GM19328 (cell line): ENCODE data around the gene POLD2.
"Not testable (repeated sequence)": the region's sequence is repeated elsewhere in the genome, so short reads cannot be mapped to it uniquely, and the experiment has no call there.

Experiments
- ATAC-seq: cut with Tn5 transposase; IDR thresholded peaks from one replicate; pipeline ENCODE4 v1.9.1; 2021; ENCODE audit warnings: mild to moderate bottlenecking, moderate library complexity; ENCODE audit not compliant: unreplicated experiment

POLD2 gene

DNA sequence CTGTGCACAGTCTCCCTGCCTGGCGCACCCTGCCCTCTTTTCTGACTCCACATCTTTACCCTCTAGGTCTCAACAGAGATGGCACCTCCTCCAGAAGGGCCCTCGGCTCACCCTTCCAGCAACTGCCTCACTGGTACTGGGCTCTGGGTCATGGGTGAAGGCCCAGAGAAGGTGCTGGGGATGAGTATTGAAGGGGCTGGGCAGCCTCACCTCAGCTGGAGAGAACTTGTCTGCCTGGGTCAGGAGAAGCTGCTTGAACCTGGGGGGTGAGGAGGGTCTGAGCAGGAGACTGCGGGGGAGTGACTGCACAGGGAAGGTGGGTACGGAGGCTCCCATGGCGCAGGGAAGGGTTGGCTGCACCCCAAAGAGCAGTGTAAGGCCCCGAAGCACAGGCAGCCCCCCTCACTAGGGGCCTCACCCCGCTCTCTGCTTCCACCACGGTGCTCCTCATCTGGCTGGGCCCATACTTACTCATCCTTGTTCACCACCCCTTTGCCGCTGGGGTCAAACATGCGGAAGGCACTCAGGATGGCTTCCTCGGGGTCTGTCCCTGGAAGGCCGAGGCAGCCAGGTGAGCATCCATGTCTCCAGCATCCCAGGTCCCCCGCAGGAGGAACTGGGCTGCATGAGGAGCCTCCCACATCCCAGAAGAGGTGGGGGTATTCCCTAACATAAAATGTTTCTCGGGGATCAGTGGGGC, 16.1 kb upstream of the POLD2 start:
- no peak for ATAC-seq

DNA sequence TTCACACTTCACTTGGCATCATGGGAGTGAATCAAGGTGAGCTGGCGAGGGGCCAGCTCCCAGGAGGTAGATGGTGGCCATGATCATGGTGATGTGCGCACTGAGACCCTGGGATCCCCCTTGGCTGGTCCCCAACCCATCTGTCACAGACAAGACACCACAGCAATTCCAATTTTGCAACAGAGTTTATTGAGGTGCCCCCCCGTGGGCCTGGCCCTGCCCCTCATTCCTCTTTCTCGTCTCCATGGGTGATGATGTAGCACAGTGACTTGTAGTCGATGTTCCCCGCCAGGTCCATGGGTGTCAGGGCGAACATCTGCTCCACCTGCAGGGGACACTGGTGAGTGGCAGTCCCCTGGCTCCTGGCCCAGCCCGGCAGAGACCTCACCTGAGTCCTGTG, 15.3 kb upstream of the POLD2 start:
- no peak for ATAC-seq

DNA sequence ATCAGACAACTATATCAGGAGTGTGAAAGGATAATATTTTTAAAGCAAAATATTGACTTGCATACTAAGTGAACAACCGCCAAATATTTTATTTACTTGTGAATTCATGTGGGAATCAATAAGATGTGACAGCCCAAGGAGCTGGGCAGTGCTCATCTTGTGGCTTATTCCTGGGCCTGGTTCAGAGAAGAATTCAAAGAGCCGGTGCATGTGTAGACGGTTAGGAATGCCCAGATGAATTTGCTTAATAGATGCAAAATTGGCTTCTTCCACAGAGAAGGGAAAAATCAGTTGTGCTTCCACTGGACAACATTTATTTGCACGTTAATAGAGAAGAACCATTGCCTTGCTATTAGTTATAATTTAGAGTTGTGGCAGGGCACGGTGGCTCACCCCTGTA, 13.4 kb upstream of the POLD2 start:
- ATAC-seq = no peak

DNA sequence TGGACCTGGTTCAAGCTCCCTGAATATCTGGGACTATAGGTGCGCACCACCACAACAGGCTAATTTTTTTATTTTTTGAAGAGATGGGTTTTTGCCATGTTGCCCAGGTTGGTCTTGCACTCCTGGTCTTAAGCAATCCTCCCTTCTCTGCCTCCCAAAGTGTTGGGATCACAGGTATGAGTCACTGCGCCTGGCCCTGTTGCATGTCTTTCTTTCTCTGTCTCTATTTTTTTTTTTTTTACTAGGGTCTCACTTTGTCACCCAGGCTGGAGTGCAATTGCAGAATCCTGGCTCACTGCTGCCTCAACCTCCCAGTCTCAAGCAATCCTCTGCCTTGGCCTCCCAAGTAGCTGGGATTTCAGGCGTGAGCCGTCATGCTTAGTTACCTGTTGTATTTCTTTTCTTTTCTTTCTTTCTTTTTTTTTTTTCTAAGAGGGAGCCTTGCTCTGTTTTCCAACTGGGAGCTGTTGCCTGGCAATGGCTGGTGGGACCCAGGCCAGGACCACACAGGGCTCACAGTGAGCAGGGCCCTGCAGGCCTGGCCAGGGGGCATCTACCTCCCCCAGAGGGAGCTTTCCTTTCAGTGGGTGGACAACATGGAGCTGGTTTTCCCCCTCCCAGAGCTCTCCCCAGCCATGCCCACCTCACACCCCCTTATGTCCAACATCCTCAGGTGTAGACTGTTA, 11.7 kb upstream of the POLD2 start:
- no peak for ATAC-seq

DNA sequence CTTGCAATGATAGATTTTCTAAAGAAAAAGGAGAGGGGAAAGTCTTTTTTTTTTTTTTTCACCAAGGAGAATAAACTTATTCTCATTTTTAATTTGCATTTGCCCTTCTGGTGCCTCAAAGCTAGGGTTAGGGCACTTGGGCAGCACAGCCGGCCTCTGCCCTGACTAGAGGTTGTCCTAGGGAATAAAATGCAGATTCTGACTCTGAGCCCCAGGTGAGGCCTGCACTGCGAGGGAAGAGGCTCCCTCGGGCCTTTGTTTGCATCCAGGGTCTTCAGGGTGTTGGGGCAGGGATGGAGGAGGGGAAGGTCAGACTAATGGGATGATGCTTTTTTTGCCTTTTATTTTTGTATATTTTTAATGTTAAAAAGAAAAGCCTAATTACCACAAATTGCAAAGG, 9.9 kb upstream of the POLD2 start:
- no peak for ATAC-seq

DNA sequence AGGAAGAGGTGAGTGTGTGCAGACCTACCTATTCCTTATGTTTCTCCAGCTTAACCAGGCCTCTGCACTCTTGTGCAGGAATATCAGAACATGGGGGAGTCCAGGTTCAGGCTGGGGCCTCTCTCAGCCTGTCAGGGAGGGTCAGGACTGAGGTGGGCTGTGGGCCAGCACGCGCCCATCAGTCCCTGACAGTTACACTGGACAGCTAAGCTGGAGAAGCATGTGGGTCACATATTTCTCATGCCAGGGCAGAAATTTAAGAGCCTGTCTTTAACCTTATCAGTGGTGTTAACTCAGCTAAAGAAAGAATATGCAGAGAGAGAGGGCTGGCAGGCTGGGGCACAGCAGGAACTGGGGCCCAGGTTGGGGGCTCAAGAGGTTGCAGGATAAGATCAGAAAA, 8.7 kb upstream of the POLD2 start:
- ATAC-seq = no peak

DNA sequence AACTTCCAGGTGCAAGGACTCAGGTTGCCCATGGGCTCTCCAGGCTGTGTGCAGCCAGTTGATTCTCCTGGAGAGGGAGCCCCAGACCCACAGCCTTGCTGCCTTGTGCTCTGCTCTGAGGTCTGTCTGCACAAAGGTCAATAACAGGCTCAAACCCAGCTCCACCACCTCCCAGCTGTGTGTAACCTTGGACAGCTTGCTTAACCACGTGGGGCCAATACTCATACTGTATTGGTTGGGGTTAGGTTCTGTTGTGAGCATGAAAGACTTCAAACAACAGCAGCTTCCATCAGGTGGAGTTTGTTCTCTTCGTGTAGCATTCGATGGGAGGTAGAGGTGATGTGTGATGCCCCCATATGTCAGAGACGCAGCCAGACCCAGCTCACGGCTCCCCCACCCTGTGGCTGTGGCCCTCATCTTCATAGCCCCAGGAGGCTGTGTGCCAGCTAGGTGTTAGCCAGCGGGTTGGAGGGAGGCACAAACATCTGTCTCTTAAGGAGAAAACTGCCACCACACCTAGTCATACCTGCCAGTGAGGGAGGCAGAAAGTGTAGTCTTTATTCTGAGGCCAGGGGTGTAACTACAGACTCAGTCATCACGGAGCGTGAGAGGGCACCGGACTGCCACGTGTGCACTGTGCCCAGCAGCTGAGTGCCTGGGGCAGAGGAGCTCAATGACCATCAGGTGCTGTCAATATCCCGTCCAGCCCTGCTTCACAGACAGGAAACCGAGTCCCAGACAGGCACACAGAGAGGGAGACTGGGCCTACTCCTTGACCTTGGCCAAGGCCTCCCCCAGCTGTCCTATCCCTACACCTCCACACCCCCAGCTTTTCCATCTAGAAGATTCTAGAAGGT, 8.1 kb upstream of the POLD2 start:
- no peak for ATAC-seq

GRCh38 chr7:44128721-44129582, 5.6 kb upstream of the POLD2 start:
- ATAC-seq = no peak

- ATAC-seq = no peak
Observed at GRCh38 chr7:44127161-44127560, 3.8 kb upstream of the POLD2 start.

GRCh38 chr7:44126574-44126973, 3.2 kb upstream of the POLD2 start:
- ATAC-seq = not testable (repeated sequence)

DNA sequence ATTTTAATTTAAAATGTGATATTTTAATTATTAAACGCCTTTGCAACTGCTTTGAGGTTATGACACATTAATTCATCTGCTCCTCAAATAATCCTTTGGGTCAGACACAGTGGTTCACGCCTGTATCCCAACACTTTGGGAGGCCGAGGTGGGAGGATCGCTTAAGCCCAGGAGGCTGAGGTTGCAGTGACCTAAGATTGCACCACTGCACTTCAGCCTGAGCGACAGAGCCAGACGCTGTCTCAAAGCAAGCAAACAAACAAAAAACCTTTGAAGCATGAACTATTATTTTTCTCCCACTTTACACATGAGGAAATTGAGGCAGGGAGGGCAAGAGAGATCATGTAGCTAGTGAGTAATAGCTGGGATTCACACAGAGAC, 1.5 kb upstream of the POLD2 start:
- ATAC-seq = no peak

GRCh38 chr7:44122529-44122928, 819 bp downstream of the POLD2 start:
- no peak for ATAC-seq

DNA sequence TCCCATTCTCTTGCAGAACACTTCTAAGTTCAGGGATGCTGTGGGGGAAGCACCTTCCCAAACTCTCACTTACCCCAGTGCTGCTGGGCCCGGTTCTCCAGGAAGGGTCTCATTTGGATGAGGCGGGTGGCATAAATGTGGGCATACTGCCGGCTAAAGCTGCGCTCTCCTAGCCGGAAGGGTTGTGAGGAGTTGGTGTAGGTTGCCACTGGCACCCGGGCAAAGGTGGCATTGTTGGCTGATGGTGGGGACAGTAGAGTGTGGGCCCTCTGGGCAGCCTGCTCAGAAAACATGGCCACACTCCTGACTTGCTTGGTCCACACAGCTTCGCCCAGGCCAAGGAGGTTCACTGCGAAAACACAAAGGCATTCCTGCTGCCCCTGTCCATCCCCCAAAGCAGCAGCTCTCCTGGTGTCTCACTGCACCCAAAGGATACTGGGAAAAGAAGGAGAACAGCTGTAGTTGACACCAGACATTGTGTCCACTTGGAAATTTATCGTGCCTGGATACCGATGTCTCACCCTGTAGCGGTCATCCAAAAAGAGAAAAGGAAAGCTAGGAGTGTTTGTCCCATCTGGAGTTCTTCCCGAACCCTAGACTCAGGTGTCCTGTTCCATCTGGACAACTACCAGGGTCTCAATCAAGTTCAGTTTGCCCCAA, 1.5 kb downstream of the POLD2 start:
- ATAC-seq = no peak

GRCh38 chr7:44120395-44120794, 3.0 kb downstream of the POLD2 start:
- no peak for ATAC-seq

DNA sequence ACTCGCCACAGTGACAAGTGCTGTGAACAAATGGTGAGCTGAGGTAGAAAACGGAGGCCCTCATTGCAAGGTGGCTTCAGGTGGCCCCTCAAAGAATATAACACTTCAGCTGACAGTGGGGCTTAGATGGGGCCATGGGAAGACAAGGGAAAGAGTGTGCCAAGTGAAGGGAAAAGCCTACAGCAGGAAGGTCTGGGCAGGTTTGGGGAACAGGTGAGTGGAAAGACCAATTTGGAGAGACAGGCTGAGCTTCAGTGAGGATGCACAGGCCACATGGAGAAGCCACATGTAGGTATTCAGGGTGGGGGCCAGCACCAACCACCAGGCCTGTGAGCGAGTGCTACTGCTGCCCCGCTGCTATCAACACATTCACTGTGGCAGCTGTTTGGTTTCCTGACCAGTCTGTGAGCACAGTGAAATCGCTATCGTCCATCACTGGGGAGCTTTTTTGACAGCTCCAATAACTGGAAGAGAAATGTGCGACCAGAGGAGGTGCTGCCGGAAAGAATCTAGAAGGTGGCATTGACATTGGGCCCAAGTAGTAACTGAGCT, 3.4 kb downstream of the POLD2 start:
- no peak for ATAC-seq

DNA sequence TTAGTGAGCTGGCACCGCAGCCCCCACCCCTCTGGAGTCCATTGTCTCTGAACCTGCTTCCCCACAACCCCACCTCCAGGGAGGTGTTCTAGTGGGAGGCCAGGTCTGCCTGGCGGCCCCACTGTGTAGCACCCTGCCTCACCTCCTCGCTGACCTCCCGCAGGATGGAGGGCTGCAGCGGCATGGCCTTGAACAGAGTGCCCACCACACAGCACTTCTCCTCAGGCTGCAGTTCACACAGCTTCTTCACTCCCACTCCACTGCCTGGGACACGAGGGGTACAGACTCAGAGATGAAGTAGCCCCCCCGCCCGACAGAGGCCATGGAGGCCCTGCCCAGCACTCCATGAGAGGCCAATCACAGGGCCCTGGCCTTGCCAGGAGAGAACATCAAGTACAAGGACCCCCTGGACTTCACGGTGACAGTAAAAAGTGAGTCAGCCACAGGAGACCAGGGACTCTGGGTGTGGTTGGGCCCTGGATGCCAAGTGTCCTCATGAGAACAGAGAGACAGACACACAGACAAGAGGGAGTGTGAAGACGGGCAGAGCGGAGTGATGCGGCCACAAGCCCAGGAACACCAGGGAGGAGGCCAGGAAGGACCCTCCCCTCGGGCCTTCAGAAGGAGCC, 5.4 kb downstream of the POLD2 start:
- ATAC-seq = no peak

DNA sequence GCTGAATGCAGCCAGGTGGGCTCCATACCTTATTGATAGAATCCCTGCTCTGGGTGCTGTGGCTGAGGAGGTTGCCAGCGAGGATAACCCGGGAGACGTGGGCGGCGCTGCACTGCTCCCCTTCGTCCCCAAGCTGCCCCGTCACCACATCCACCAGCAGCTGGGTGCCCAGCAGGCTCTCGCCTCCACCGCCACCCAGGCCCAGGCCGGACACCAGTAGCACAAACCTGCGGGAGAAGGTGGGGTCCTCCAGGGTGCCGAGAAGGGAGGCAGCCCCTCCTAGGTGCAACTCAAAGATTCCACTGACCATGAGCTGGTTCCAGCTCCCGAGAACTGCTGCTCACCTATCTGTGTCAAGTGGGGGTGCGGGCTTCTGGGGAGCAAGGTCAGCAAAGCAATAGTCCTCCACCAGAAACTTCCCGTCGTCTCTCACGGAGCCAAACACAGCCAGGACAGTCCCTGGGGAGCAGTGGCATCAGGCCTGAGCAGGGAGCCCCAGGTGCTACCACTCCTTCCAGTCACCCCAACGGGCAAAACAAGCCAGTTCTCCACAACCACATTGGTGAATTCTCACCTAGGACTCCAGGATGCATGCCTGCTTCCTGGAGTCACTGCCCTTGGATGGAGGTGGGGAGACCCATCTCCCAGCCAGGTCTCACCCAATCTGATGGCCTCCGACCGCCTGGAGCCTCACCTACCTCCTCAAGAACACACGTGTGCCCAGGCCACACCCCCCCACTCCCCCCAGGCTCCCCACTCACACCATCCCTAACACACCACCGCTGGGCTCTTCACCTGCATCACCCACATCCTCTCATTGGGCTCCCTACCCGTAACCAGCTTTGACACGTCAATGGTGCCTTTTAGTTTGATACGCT, 6.3 kb downstream of the POLD2 start:
- no peak for ATAC-seq

GRCh38 chr7:44116087-44116788, 7.1 kb downstream of the POLD2 start:
- ATAC-seq = no peak
